C4-2B (cell line): ENCODE measurements around the gene CLEC6A.
"Not testable (repeated sequence)": the region's sequence is repeated elsewhere in the genome, so short reads cannot be mapped to it uniquely, and the experiment has no call there.

ENCODE experiments used
- H3K27ac ChIP-seq: fragments of 450-650 bp; 2 replicates; pipeline ENCODE4 v1.5.1; 2017
- ZFX ChIP-seq: fragments of 450-650 bp; IDR thresholded peaks from 2 replicates; pipeline ENCODE4 v1.6.1; 2017
- TF ChIP-seq, protein P1 (sequence below): fragments of 450-650 bp; conservative IDR thresholded peaks from 2 replicates; pipeline ENCODE4 v1.5.1; 2017; ENCODE audit warnings: mild to moderate bottlenecking

CLEC6A gene

GRCh38 chr12:8475508-8476203 is 19.9 kb downstream of the CLEC6A start:
- no peak overlapping the region for H3K27ac ChIP-seq
- TF ChIP-seq, protein P1, sequence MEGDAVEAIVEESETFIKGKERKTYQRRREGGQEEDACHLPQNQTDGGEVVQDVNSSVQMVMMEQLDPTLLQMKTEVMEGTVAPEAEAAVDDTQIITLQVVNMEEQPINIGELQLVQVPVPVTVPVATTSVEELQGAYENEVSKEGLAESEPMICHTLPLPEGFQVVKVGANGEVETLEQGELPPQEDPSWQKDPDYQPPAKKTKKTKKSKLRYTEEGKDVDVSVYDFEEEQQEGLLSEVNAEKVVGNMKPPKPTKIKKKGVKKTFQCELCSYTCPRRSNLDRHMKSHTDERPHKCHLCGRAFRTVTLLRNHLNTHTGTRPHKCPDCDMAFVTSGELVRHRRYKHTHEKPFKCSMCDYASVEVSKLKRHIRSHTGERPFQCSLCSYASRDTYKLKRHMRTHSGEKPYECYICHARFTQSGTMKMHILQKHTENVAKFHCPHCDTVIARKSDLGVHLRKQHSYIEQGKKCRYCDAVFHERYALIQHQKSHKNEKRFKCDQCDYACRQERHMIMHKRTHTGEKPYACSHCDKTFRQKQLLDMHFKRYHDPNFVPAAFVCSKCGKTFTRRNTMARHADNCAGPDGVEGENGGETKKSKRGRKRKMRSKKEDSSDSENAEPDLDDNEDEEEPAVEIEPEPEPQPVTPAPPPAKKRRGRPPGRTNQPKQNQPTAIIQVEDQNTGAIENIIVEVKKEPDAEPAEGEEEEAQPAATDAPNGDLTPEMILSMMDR: no peak
- no peak for TF ChIP-seq ZFX

GRCh38 chr12:8482571-8483061 is 26.9 kb downstream of the CLEC6A start:
- TF ChIP-seq ZFX: no peak
- TF ChIP-seq, protein P1: no peak
- H3K27ac ChIP-seq: peak overlapping the region; percentile 4; the same call in 1 of the 2 replicates

DNA sequence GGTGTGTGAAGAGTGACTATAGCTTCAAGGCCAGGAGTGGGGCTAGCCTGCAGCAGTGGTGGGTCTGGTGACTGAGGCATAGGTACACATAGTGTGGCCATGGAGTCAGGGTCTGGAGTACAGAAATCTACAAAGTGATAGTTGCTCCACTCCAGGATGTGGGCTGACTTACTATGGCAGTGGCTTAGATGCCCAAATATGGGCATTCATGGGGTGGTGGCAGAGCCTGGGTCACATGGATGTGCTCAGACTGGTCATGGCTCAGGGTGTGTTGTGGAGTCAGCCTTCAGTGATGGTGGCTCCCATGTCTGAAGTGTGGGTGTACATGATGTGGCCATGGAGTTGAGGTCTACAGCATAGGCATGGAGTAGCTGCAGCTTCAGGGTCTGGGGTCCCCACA is 27.3 kb downstream of the CLEC6A start:
- H3K27ac ChIP-seq: peak overlapping the region; percentile 4; the same call in 1 of the 2 replicates
- TF ChIP-seq, protein P1: no peak

GRCh38 chr12:8491646-8492530 is 36.1 kb downstream of the CLEC6A start:
- no peak overlapping the region for H3K27ac ChIP-seq
- TF ChIP-seq ZFX: no peak
- TF ChIP-seq, protein P1: no peak

DNA sequence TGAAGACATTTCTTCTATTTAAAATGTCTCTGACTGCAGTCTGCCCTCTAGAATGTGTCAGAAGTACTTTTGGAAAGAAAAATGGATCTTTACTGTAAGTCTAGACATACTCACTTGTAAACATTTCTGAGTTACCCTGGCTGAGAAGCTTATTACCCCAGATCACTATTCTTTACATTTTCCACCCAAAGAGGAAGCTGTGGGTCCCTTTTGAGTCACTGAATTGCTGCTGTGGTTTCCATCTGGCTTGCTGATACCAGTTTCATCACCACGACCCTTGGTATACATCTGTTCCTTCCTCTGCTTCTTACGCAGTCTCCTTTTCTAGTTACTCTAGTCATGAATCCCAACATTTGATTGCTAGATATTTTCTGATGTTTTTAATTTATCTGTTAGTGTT is 37.3 kb downstream of the CLEC6A start:
- TF ChIP-seq, protein P1: no peak
- TF ChIP-seq ZFX: no peak
- H3K27ac ChIP-seq: no peak overlapping the region

- H3K27ac ChIP-seq: not testable (repeated sequence)
These were observed 39.9 kb downstream of the CLEC6A start for GRCh38 chr12:8495671-8496070.

DNA sequence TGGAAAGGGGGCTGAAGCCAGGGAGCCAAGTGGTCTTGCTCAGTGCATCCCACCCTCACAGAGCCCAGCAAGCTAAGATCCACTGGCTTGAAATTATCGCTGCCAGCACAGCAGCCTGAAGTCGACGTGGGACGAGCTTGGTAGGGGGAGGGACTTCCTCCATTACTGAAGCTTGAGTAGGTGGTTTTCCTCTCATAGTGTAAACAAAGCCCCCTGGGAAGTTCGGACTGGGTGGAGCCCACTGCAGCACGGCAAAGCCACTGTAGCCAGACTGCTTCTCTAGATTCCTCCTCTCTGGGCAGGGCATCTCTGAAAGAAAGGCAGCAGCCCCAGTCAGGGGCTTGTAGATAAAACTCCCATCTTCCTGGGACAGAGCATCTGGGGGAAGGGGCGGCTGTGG is 40.3 kb downstream of the CLEC6A start:
- H3K27ac ChIP-seq: not testable (repeated sequence)

DNA sequence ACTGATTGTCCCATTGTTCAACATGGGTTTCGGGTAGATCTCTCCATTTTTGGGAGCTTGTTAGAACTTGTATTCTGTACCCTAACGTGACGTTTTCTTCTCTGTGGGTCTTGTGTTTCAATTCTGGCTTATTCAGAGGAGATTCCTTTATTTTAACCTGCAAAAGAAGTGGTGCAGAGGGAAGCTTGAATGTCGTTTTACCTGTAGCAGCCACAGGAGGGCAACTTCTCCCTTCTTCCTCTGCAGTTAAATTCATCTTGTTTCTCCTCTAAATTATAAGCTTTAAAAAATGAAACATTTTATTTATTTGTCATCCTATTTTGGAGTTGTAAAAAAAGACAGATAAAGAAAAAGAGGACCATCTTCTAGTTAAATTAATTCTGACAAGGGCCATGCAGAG is 43.9 kb downstream of the CLEC6A start:
- TF ChIP-seq ZFX: no peak
- TF ChIP-seq, protein P1: peak; percentile 30
- H3K27ac ChIP-seq: no peak overlapping the region
